Mesodermal cell (in vitro differentiated cells): ENCODE measurements around the gene ZNRF1.
"Not testable (repeated sequence)": the region's sequence is repeated elsewhere in the genome, so short reads cannot be mapped to it uniquely, and the experiment has no call there.

Experiments
- H3K27ac ChIP-seq: 2 replicates; pipeline ENCODE4 v1.7.0; 2013; ENCODE audit warnings: mild to moderate bottlenecking, low read depth, low read length, moderate library complexity; ENCODE audit not compliant: severe bottlenecking
- H3K36me3 ChIP-seq: 2 replicates; pipeline ENCODE4 v1.7.1; 2013; ENCODE audit warnings: mild to moderate bottlenecking, low read length, moderate library complexity; ENCODE audit not compliant: control insufficient read depth, insufficient read depth
- H3K4me1 ChIP-seq: one replicate; pipeline ENCODE4 v1.7.1; 2013; ENCODE audit warnings: mild to moderate bottlenecking, low read length; ENCODE audit not compliant: insufficient read depth, control insufficient read depth, poor library complexity, severe bottlenecking
- H3K4me3 ChIP-seq: 2 replicates; pipeline ENCODE4 v1.7.0; 2013; ENCODE audit warnings: low read length, control low read depth, mild to moderate bottlenecking; ENCODE audit not compliant: insufficient read depth, poor library complexity, severe bottlenecking; ENCODE audit errors: extremely low read depth
- H3K9me3 ChIP-seq: 2 replicates; pipeline ENCODE4 v1.7.1; 2013; ENCODE audit warnings: mild to moderate bottlenecking, low read length, moderate library complexity; ENCODE audit not compliant: control insufficient read depth
- WGBS, 2 experiments: methylation state at CpG; one replicate each; pipeline ENCODE4 v1.1.5; 2013; ENCODE audit warnings: missing lambda C conversion rate in 2 of 2; ENCODE audit not compliant: insufficient coverage in 2 of 2; 5-methylcytosine and 5-hydroxymethylcytosine counted together

ZNRF1 gene

GRCh38 chr16:75000481-75001081, 1.8 kb downstream of the ZNRF1 start:
- WGBS, 2 experiments, result 8 to 15% methylated on average over 3 to 14 of the region's 15 CpGs

GRCh38 chr16:75002474-75002873, 3.6 kb downstream of the ZNRF1 start:
- Histone ChIP-seq H3K36me3 (peaks cover 4% of the 10 kb centered on the region), H3K27ac (no peak overlapping the region), H3K4me1 (peaks cover 35% of the 10 kb centered on the region), H3K9me3 (no peaks in the 10 kb centered on the region), H3K4me3 (no peak overlapping the region)
- WGBS, 2 experiments, result 81 to 88% methylated on average over 9 of the region's 9 CpGs

More at GRCh38 chr16:75000481-75001081, 1.8 kb downstream of the ZNRF1 start:
- peaks cover 35% of the 10 kb centered on the region for H3K4me1 ChIP-seq
- H3K27ac ChIP-seq, result no peak overlapping the region
- no peaks in the 10 kb centered on the region for H3K9me3 ChIP-seq
- H3K36me3 ChIP-seq, result no peaks in the 10 kb centered on the region
- H3K4me3 ChIP-seq, result peak overlapping the region; percentile 81

GRCh38 chr16:75003931-75004330, 5.1 kb downstream of the ZNRF1 start:
- Histone ChIP-seq H3K4me3 (no peak overlapping the region), H3K36me3 (peaks cover 11% of the 10 kb centered on the region), H3K4me1 (peaks cover 32% of the 10 kb centered on the region), H3K9me3 (no peaks in the 10 kb centered on the region), H3K27ac (peak overlapping the region; percentile 0)
- 94 to 97% methylated on average over 3 of the region's 5 CpGs for WGBS, 2 experiments

- Histone ChIP-seq H3K27ac (no peak overlapping the region), H3K36me3 (peaks cover 11% of the 10 kb centered on the region), H3K4me3 (no peak overlapping the region), H3K4me1 (peaks cover 32% of the 10 kb centered on the region), H3K9me3 (no peaks in the 10 kb centered on the region)
- 57 to 100% methylated on average over 1 of the region's 3 CpGs for WGBS, 2 experiments
Measured at GRCh38 chr16:75004460-75004859, 5.6 kb downstream of the ZNRF1 start.

GRCh38 chr16:75005697-75006096, 6.9 kb downstream of the ZNRF1 start:
- Histone ChIP-seq H3K4me3 (no peak overlapping the region), H3K9me3 (no peaks in the 10 kb centered on the region), H3K4me1 (peaks cover 32% of the 10 kb centered on the region), H3K27ac (no peak overlapping the region), H3K36me3 (peaks cover 11% of the 10 kb centered on the region)
- 100% methylated on average over 2 of the region's 4 CpGs for WGBS, 2 experiments

- H3K4me1 ChIP-seq, result peaks cover 31% of the 10 kb centered on the region
- WGBS, 2 experiments, result no CpG with 5 or more reads among the region's 1 CpG
Measured at GRCh38 chr16:75007443-75007842, 8.6 kb downstream of the ZNRF1 start.

GRCh38 chr16:75010427-75010826, 11.6 kb downstream of the ZNRF1 start:
- Histone ChIP-seq H3K36me3 (peaks cover 11% of the 10 kb centered on the region), H3K9me3 (no peaks in the 10 kb centered on the region), H3K4me3 (no peak overlapping the region), H3K4me1 (peaks cover 17% of the 10 kb centered on the region), H3K27ac (no peak overlapping the region)
- 90 to 100% methylated on average over 1 to 2 of the region's 3 CpGs for WGBS, 2 experiments

More at GRCh38 chr16:75007443-75007842, 8.6 kb downstream of the ZNRF1 start:
- H3K9me3 ChIP-seq, result no peaks in the 10 kb centered on the region
- H3K4me3 ChIP-seq, result no peak overlapping the region
- H3K36me3 ChIP-seq, result peaks cover 11% of the 10 kb centered on the region
- no peak overlapping the region for H3K27ac ChIP-seq

GRCh38 chr16:75011634-75012307, 12.9 kb downstream of the ZNRF1 start:
- no peak overlapping the region for H3K4me3 ChIP-seq

GRCh38 chr16:75012380-75013081, 13.7 kb downstream of the ZNRF1 start:
- H3K9me3 ChIP-seq, result no peaks in the 10 kb centered on the region
- H3K36me3 ChIP-seq, result peaks cover 7% of the 10 kb centered on the region
- H3K27ac ChIP-seq, result peak overlapping the region; percentile 62
- H3K4me3 ChIP-seq, result no peak overlapping the region
- 83 to 85% methylated on average over 3 to 7 of the region's 8 CpGs for WGBS, 2 experiments
- peaks cover 17% of the 10 kb centered on the region for H3K4me1 ChIP-seq

More at GRCh38 chr16:75011634-75012307, 12.9 kb downstream of the ZNRF1 start:
- Histone ChIP-seq H3K27ac (peak overlapping the region; percentile 62), H3K9me3 (no peaks in the 10 kb centered on the region), H3K36me3 (peaks cover 11% of the 10 kb centered on the region), H3K4me1 (peaks cover 17% of the 10 kb centered on the region)
- WGBS, 2 experiments, result 83 to 90% methylated on average over 2 to 3 of the region's 3 CpGs

GRCh38 chr16:75013123-75013522, 14.3 kb downstream of the ZNRF1 start:
- peaks cover 17% of the 10 kb centered on the region for H3K4me1 ChIP-seq
- H3K9me3 ChIP-seq, H3K36me3 ChIP-seq, H3K27ac ChIP-seq, H3K4me3 ChIP-seq: not testable (repeated sequence)
- 100% methylated on average over 3 of the region's 6 CpGs; no CpG with 5 or more reads in 1 of the 2 experiments for WGBS, 2 experiments
